K562 (cell line): Measurements from ENCODE around the gene STMN3. TPM values are rescaled to one million over a fixed set of nuclear protein-coding genes. Genes with fewer than 3 reads are reported as not detected.

Source experiments
- ATAC-seq: fragments of 200-7000 bp; cut with Tn5 transposase; 3 replicates; pipeline ENCODE4 v1.9.1; 2020; ENCODE audit warnings: moderate library complexity
- BruUV-seq: library from RNA; stranded (reverse); fragments of 400-500 nt; replicated peaks from 2 replicates; lab custom pipeline; 2021; lab: Mats Ljungman, UMichigan
- CTCF ChIA-PET: fragments of 300-600 bp; formaldehyde crosslinking; extraction: SDS; loops from one replicate; lab custom pipeline; 2021; ENCODE audit warnings: low intra/inter-chr PET ratio; lab: Yijun Ruan, JAX
- POLR2A ChIA-PET: fragments of 300-600, 350-650 bp; sonication (Branson Sonifier 250); formaldehyde crosslinking; extraction: SDS; loops from one replicate; lab custom pipeline; 2021; ENCODE audit warnings: antibody characterized with exemption, inconsistent platforms; lab: Yijun Ruan, JAX
- DNase-seq, 4 experiments: peaks; one replicate each; pipeline versions ENCODE4 v3.0.0 to v3.0.0-alpha.2; 2011 to 2018; ENCODE audit warnings: low spot score in 3 of 4, mixed read lengths in 3 of 4; ENCODE audit errors: extremely low read depth in 1 of 4
- FAIRE-seq: peaks from 2 replicates; lab custom pipeline; 2011; peaks lifted over from hg19 to GRCh38; lab: Jason Lieb, UNC
- H2AFZ ChIP-seq: 2 replicates; pipeline ENCODE4 v1.6.0; 2011; ENCODE audit warnings: low read depth, low read length, control low read depth, inconsistent platforms
- H3K27ac ChIP-seq: fragments of 200-600 bp; 3 replicates; pipeline ENCODE4 v1.8.0; 2011; ENCODE audit warnings: low read depth, mild to moderate bottlenecking, control low read depth, inconsistent platforms, low read length, moderate library complexity, mixed read lengths; ENCODE audit errors: extremely low read depth
- H3K27me3 ChIP-seq, 2 experiments: fragments of 300-600 bp in 1 of 2; 2 replicates in 1 of 2; 3 replicates in 1 of 2; pipeline versions ENCODE4 v1.6.0 to v1.8.0; 2011; ENCODE audit warnings: inconsistent platforms in 2 of 2, low read length in 2 of 2, mild to moderate bottlenecking in 1 of 2, mixed read lengths in 1 of 2, moderate library complexity in 1 of 2; ENCODE audit not compliant: control insufficient read depth in 2 of 2, insufficient read depth in 2 of 2
- H3K36me3 ChIP-seq: fragments of 300-600 bp; 3 replicates; pipeline ENCODE4 v1.8.0; 2011; ENCODE audit warnings: mild to moderate bottlenecking, low read length, inconsistent platforms; ENCODE audit not compliant: control insufficient read depth, insufficient read depth
- H3K4me1 ChIP-seq, 2 experiments: fragments of 200-600 bp in 1 of 2; replicated peaks in 1 of 2; 2 replicates in 1 of 2; 3 replicates in 1 of 2; pipeline versions ENCODE4 v1.5.1 to v1.8.0; 2011; ENCODE audit warnings: inconsistent platforms in 2 of 2, low read length in 2 of 2, mild to moderate bottlenecking in 1 of 2, mixed read lengths in 1 of 2, moderate library complexity in 1 of 2; ENCODE audit not compliant: control insufficient read depth in 2 of 2, insufficient read depth in 2 of 2
- H3K4me2 ChIP-seq: 2 replicates; pipeline ENCODE4 v1.6.1; 2011; ENCODE audit warnings: low read length, control low read depth, inconsistent platforms, mixed read lengths; ENCODE audit not compliant: insufficient read depth
- H3K4me3 ChIP-seq: fragments of 200-600 bp; sonication (generic), shearing (Covaris generic); 2 replicates; pipeline ENCODE4 v1.5.1; 2016; ENCODE audit warnings: control low read depth, inconsistent platforms
- H3K79me2 ChIP-seq: fragments of 200-600 bp; 3 replicates; pipeline ENCODE4 v1.8.0; 2011; ENCODE audit warnings: low read length, inconsistent platforms; ENCODE audit not compliant: control insufficient read depth, insufficient read depth
- H3K9ac ChIP-seq, 2 experiments: 2 replicates each; pipeline versions ENCODE4 v1.6.0 to v1.6.1; 2011; ENCODE audit warnings: low read depth in 2 of 2, low read length in 2 of 2, control low read depth in 1 of 2, inconsistent platforms in 1 of 2, mild to moderate bottlenecking in 1 of 2, mixed read lengths in 1 of 2; ENCODE audit not compliant: insufficient read depth in 1 of 2
- H3K9me1 ChIP-seq: one replicate; pipeline ENCODE4 v1.6.0; 2011; ENCODE audit warnings: inconsistent platforms, mild to moderate bottlenecking, low read length, moderate library complexity; ENCODE audit not compliant: control insufficient read depth, insufficient read depth
- H3K9me3 ChIP-seq: replicated peaks from 2 replicates; pipeline ENCODE4 v1.5.1; 2011; ENCODE audit warnings: low read depth, low read length, inconsistent platforms; ENCODE audit not compliant: control insufficient read depth, insufficient read depth
- H4K20me1 ChIP-seq: replicated peaks from 2 replicates; pipeline ENCODE4 v1.6.1; 2011; ENCODE audit warnings: low read length, inconsistent platforms, mixed read lengths; ENCODE audit not compliant: control insufficient read depth, insufficient read depth
- ARHGAP35 ChIP-seq: fragments of 450-650 bp; IDR thresholded peaks from 2 replicates; pipeline ENCODE4 v1.6.1; 2018; ENCODE audit not compliant: partially characterized antibody
- CBFA2T2 ChIP-seq: fragments of 450-650 bp; conservative IDR thresholded peaks from 2 replicates; pipeline ENCODE4 v1.6.1; 2017; ENCODE audit warnings: mild to moderate bottlenecking
- CBX8 ChIP-seq: fragments of 200-600 bp; sonication (generic); IDR thresholded peaks from 2 replicates; pipeline ENCODE4 v1.6.1; 2012; ENCODE audit warnings: borderline replicate concordance, mixed run types, low read depth, mild to moderate bottlenecking, moderate library complexity, mixed read lengths, low read length, control low read depth, inconsistent platforms; ENCODE audit not compliant: poor library complexity, severe bottlenecking; ENCODE audit errors: extremely low read depth
- HIVEP1 ChIP-seq: fragments of 250-450 bp; sonication (Bioruptor Pico); IDR thresholded peaks from 2 replicates; pipeline ENCODE4 v1.4.0; 2020; ENCODE audit warnings: mild to moderate bottlenecking
- MBD2 ChIP-seq: sonication (generic); IDR thresholded peaks from 2 replicates; pipeline ENCODE4 v1.6.1; 2016; ENCODE audit warnings: low read depth, borderline replicate concordance
- POLR2G ChIP-seq: fragments of 200-400 bp; formaldehyde crosslinking; IDR thresholded peaks from 2 replicates; pipeline ENCODE4 v1.6.1; 2017; ENCODE audit warnings: low read depth, mild to moderate bottlenecking, antibody characterized with exemption, low read length, moderate library complexity
- PTRF ChIP-seq: fragments of 450-650 bp; IDR thresholded peaks from 2 replicates; pipeline ENCODE4 v1.6.1; 2016; ENCODE audit warnings: mild to moderate bottlenecking, missing genetic modification characterization, missing compliant biosample characterization
- RBFOX2 ChIP-seq: fragments of 200-400 bp; formaldehyde crosslinking; IDR thresholded peaks from 2 replicates; pipeline ENCODE4 v1.6.1; 2017; ENCODE audit warnings: low read depth, mild to moderate bottlenecking, low read length, moderate library complexity
- TAF1 ChIP-seq: IDR thresholded peaks from 2 replicates; pipeline ENCODE4 v1.6.1; 2011; ENCODE audit warnings: mild to moderate bottlenecking, low read length, moderate library complexity; ENCODE audit not compliant: insufficient read depth, control insufficient read depth, severe bottlenecking; ENCODE audit errors: extremely low read depth
- ZNF263 ChIP-seq: sonication (generic); formaldehyde crosslinking; IDR thresholded peaks from 2 replicates; pipeline ENCODE4 v1.8.0; 2022; ENCODE audit warnings: mild to moderate bottlenecking, missing genetic modification reagents, borderline replicate concordance
- WGBS: fragments of 100-300 bp; shearing (Covaris generic); methylation state at CpG from one replicate; pipeline ENCODE4 v1.1.6; 2016; ENCODE audit warnings: low coverage, mixed read lengths; ENCODE audit not compliant: insufficient coverage; ENCODE audit errors: missing lambda C conversion rate; 5-methylcytosine and 5-hydroxymethylcytosine counted together
- in situ Hi-C: fragments of 300-500 bp; cut with MboI; formaldehyde crosslinking; loops from 4 replicates; pipeline ENCODE4 v1.15.0; 2018; ENCODE audit warnings: inconsistent platforms, mixed read lengths
- intact Hi-C: fragments of 100-400 bp; cut with micrococcal nuclease; formaldehyde crosslinking; loops from 2 replicates; pipeline ENCODE4 v1.14.2; 2022
- polyA plus RNA-seq, 8 experiments: library from polyadenylated mRNA; depleted of rRNA in 4 of 8; stranded (reverse) in 5 of 8; unstranded in 3 of 8; fragments of >200 nt; fragmentation: Nextera tagmentation in 2 of 8; fragmentation: Illumina TruSeq in 1 of 8; extraction: Ambion mirVana in 2 of 8; extraction: Trizol in 1 of 8; gene quantifications; 2 replicates each; pipeline versions ENCODE4 v1.2.1 to v1.2.3, GENCODE V29; 2011 to 2014; ENCODE audit warnings: inconsistent platforms in 1 of 8, missing spikeins in 1 of 8
- total RNA-seq, 7 experiments: library from RNA; depleted of rRNA in 6 of 7; stranded (reverse); fragments of >200 nt in 6 of 7; fragmentation: Illumina TruSeq in 2 of 7; extraction: Trizol in 2 of 7; gene quantifications; 2 replicates each; pipeline versions ENCODE4 v1.2.1 to v1.2.3, GENCODE V29; 2011 to 2021; ENCODE audit warnings: low replicate concordance in 1 of 7
- TF ChIP-seq, protein P1 (sequence below): fragments of 450-650 bp; IDR thresholded peaks from 2 replicates; pipeline ENCODE4 v1.6.1; 2018; ENCODE audit warnings: mild to moderate bottlenecking, low read depth; ENCODE audit not compliant: partially characterized antibody

STMN3 gene
- total and polyA plus RNA-seq, 9 of the 15 experiments (the other 6 are each of a cell fraction or from before 2014, with no cell fraction given): 0.70 to 65.6 (median 29.4) TPM

DNA sequence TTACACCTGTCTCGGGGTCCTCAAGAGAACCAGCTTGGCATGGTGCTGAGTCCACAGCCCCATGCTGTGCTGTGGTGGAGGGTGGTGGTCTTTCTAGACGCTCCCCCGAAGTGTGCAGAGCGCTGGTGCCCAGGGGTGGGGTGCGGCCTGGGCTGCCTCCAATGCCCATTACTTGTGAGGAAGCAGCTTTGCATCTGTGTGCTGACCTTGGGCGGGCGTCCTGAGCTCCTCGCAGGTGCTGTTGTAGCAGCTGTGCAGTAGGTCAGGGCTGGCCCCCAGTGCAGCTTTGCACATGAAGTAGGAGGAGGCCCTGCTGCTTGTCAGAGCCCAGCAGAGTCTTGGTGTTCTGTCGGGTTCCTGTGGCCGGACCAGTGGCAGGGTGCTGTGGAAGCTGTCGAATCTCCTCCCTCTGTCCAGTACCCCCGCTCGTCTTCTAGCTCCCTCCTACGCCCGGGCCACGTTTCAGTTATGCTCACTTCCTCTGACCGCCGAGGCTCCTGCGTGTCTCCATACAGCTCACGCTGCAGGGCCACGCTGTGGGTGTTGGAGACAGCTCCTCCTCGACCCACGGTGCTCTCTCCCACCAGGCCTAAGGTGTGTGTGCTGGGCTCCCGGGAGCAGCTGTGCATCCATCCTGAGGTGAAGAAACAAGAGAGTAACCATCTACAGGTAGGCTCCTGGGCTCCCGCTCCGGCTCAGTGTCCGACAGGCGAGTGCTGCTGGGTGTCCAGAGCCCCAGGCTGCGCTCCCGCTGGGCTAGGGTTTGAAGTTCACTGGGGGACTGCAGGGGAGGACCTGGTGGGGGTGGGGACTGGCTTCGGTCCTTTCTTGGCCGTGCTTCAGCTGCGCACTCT, 9.0 kb upstream of the STMN3 start:
- Histone ChIP-seq H3K36me3 (peaks cover 71% of the 10 kb centered on the region; the same call in 2 of the 3 replicates), H3K4me1 (peaks cover 10 to 47% of the 10 kb centered on the region in 2 experiments; a peak in 4 of 5 replicates), H2AFZ (no peak overlapping the region), H3K4me3 (no peak overlapping the region), H3K9me3 (no peaks in the 10 kb centered on the region), H3K9me1 (peaks cover 3% of the 10 kb centered on the region), H3K27ac (no peak overlapping the region), H3K4me2 (no peak overlapping the region), H3K27me3 (no peaks in the 10 kb centered on the region), H3K9ac (peak overlapping the region in 1 of 2 experiments; percentile 47; a peak in 1 of 4 replicates), H3K79me2 (peaks cover 22% of the 10 kb centered on the region), H4K20me1 (no peaks in the 10 kb centered on the region)
- POLR2A ChIA-PET: interaction anchor here (0.6 to 1.7 kb wide), 4 partner anchors 10 to 133 kb away, joined by 3 read pairs; no protein-coding TSS in a partner anchor
- BruUV-seq: no TSS peak
- FAIRE-seq (no peak), DNase-seq (no peak), ATAC-seq (no peak)
- intact Hi-C loops (no loop called here), in situ Hi-C loops (no loop called here)
- CTCF ChIA-PET: no interaction called here
- WGBS: 90% methylated on average over 23 of the region's 33 CpGs
- TF ChIP-seq, protein P1, sequence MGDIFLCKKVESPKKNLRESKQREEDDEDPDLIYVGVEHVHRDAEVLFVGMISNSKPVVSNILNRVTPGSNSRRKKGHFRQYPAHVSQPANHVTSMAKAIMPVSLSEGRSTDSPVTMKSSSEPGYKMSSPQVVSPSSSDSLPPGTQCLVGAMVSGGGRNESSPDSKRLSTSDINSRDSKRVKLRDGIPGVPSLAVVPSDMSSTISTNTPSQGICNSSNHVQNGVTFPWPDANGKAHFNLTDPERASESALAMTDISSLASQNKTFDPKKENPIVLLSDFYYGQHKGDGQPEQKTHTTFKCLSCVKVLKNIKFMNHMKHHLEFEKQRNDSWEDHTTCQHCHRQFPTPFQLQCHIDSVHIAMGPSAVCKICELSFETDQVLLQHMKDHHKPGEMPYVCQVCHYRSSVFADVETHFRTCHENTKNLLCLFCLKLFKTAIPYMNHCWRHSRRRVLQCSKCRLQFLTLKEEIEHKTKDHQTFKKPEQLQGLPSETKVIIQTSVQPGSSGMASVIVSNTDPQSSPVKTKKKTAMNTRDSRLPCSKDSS: no peak
- TF ChIP-seq TAF1 (no peak), ARHGAP35 (no peak), HIVEP1 (CRISPR knock-in tag) (no peak), CBFA2T2 (no peak), RBFOX2 (0 out of 2 replicates have a peak, but pooled peaks have one; percentile 1), MBD2 (no peak), POLR2G (0 out of 2 replicates have a peak, but pooled peaks have one; percentile 29), ZNF263 (CRISPR knock-in tag) (no peak), CBX8 (no peak), PTRF (tag) (no peak)
